HEK293T (cell line): ENCODE data around the gene RASA3.
"Not testable (repeated sequence)": the region's sequence is repeated elsewhere in the genome, so short reads cannot be mapped to it uniquely, and the experiment has no call there.

ENCODE experiments used
- CTCF ChIA-PET: fragments of 350-600 bp; formaldehyde crosslinking; extraction: SDS; loops from one replicate; lab custom pipeline; 2021; ENCODE audit warnings: antibody characterized with exemption, inconsistent platforms; lab: Yijun Ruan, JAX
- POLR2A ChIA-PET: fragments of 350-600 bp; formaldehyde crosslinking; extraction: SDS; loops from one replicate; lab custom pipeline; 2020; ENCODE audit warnings: antibody characterized with exemption, inconsistent platforms; lab: Yijun Ruan, JAX
- DNase-seq: peaks from one replicate; pipeline ENCODE4 v3.0.0; 2012; ENCODE audit warnings: mixed read lengths; ENCODE audit errors: extremely low spot score
- ARNT ChIP-seq: fragments of 450-650 bp; IDR thresholded peaks from 2 replicates; pipeline ENCODE4 v1.6.1; 2017; ENCODE audit warnings: mild to moderate bottlenecking
- BHLHE40 ChIP-seq: fragments of 450-650 bp; IDR thresholded peaks from 2 replicates; pipeline ENCODE4 v1.6.1; 2016; ENCODE audit warnings: mild to moderate bottlenecking, moderate library complexity, borderline replicate concordance
- CTBP1 ChIP-seq: fragments of 450-650 bp; IDR thresholded peaks from 2 replicates; pipeline ENCODE4 v1.6.1; 2016; ENCODE audit warnings: borderline replicate concordance
- ELF4 ChIP-seq: fragments of 450-650 bp; IDR thresholded peaks from 2 replicates; pipeline ENCODE4 v1.6.1; 2017; ENCODE audit warnings: antibody characterized with exemption
- FOXA1 ChIP-seq: fragments of 450-650 bp; IDR thresholded peaks from 2 replicates; pipeline ENCODE4 v1.6.1; 2016; ENCODE audit warnings: mild to moderate bottlenecking
- FOXK2 ChIP-seq: fragments of 450-650 bp; IDR thresholded peaks from 2 replicates; pipeline ENCODE4 v1.6.1; 2016; ENCODE audit warnings: mild to moderate bottlenecking
- FOXM1 ChIP-seq: fragments of 450-650 bp; IDR thresholded peaks from 2 replicates; pipeline ENCODE4 v1.6.1; 2017; ENCODE audit warnings: mild to moderate bottlenecking, borderline replicate concordance
- HDGF ChIP-seq: fragments of 450-650 bp; IDR thresholded peaks from 2 replicates; pipeline ENCODE4 v1.6.1; 2017; ENCODE audit warnings: antibody characterized with exemption, borderline replicate concordance
- L3MBTL2 ChIP-seq: fragments of 450-650 bp; conservative IDR thresholded peaks from 2 replicates; pipeline ENCODE4 v1.6.1; 2016; ENCODE audit warnings: mild to moderate bottlenecking
- LEF1 ChIP-seq: fragments of 450-650 bp; IDR thresholded peaks from 2 replicates; pipeline ENCODE4 v1.6.1; 2017; ENCODE audit warnings: mild to moderate bottlenecking, borderline replicate concordance
- NFRKB ChIP-seq: fragments of 450-650 bp; IDR thresholded peaks from 2 replicates; pipeline ENCODE4 v1.6.1; 2016; ENCODE audit warnings: mild to moderate bottlenecking, moderate library complexity
- SP1 ChIP-seq: fragments of 450-650 bp; IDR thresholded peaks from 2 replicates; pipeline ENCODE4 v1.6.1; 2017
- SUZ12 ChIP-seq: fragments of 450-650 bp; IDR thresholded peaks from 2 replicates; pipeline ENCODE4 v1.6.1; 2016; ENCODE audit warnings: mild to moderate bottlenecking
- TARDBP ChIP-seq: fragments of 450-650 bp; IDR thresholded peaks from 2 replicates; pipeline ENCODE4 v1.6.1; 2016
- ZNF384 ChIP-seq: fragments of 450-650 bp; IDR thresholded peaks from 2 replicates; pipeline ENCODE4 v1.6.1; 2016
- TF ChIP-seq, protein P1 (sequence below): fragments of 450-650 bp; IDR thresholded peaks from 2 replicates; pipeline ENCODE4 v1.6.1; 2016

The RASA3 gene, protein sequence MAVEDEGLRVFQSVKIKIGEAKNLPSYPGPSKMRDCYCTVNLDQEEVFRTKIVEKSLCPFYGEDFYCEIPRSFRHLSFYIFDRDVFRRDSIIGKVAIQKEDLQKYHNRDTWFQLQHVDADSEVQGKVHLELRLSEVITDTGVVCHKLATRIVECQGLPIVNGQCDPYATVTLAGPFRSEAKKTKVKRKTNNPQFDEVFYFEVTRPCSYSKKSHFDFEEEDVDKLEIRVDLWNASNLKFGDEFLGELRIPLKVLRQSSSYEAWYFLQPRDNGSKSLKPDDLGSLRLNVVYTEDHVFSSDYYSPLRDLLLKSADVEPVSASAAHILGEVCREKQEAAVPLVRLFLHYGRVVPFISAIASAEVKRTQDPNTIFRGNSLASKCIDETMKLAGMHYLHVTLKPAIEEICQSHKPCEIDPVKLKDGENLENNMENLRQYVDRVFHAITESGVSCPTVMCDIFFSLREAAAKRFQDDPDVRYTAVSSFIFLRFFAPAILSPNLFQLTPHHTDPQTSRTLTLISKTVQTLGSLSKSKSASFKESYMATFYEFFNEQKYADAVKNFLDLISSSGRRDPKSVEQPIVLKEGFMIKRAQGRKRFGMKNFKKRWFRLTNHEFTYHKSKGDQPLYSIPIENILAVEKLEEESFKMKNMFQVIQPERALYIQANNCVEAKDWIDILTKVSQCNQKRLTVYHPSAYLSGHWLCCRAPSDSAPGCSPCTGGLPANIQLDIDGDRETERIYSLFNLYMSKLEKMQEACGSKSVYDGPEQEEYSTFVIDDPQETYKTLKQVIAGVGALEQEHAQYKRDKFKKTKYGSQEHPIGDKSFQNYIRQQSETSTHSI

GRCh38 chr13:114132419-114133121 is at the start of gene RASA3:
TSS of gene RASA3 (minus strand) at chr13:114132623. CDS start at chr13:114132489, 134 bp downstream.
- peak; percentile 72 for DNase-seq
- ChIA-PET POLR2A (no interaction called here), CTCF (no interaction called here)
- TF ChIP-seq ZNF384: no peak
- no peak for TF ChIP-seq ARNT

GRCh38 chr13:114179087-114179658 is 46.8 kb upstream of the RASA3 start, which contains the start of gene CFAP97D2:
TSS of gene CFAP97D2 (plus strand) at chr13:114179257. CDS start at chr13:114179331, 74 bp downstream.
- ChIA-PET POLR2A (no interaction called here), CTCF (no interaction called here)
- no peak for TF ChIP-seq ZNF384
- no peak for DNase-seq

- CTCF ChIA-PET: no interaction called here
- POLR2A ChIA-PET: no interaction called here
- no peak for DNase-seq
- TF ChIP-seq TARDBP: no peak
- TF ChIP-seq, protein P1, sequence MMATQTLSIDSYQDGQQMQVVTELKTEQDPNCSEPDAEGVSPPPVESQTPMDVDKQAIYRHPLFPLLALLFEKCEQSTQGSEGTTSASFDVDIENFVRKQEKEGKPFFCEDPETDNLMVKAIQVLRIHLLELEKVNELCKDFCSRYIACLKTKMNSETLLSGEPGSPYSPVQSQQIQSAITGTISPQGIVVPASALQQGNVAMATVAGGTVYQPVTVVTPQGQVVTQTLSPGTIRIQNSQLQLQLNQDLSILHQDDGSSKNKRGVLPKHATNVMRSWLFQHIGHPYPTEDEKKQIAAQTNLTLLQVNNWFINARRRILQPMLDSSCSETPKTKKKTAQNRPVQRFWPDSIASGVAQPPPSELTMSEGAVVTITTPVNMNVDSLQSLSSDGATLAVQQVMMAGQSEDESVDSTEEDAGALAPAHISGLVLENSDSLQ: no peak
- TF ChIP-seq NFRKB: no peak
- no peak for TF ChIP-seq FOXK2
- TF ChIP-seq FOXA1: no peak
- TF ChIP-seq FOXM1: no peak
- no peak for TF ChIP-seq ZNF384
- no peak for TF ChIP-seq LEF1
These were observed 45.0 kb upstream of the RASA3 start for GRCh38 chr13:114177245-114178010.

DNA sequence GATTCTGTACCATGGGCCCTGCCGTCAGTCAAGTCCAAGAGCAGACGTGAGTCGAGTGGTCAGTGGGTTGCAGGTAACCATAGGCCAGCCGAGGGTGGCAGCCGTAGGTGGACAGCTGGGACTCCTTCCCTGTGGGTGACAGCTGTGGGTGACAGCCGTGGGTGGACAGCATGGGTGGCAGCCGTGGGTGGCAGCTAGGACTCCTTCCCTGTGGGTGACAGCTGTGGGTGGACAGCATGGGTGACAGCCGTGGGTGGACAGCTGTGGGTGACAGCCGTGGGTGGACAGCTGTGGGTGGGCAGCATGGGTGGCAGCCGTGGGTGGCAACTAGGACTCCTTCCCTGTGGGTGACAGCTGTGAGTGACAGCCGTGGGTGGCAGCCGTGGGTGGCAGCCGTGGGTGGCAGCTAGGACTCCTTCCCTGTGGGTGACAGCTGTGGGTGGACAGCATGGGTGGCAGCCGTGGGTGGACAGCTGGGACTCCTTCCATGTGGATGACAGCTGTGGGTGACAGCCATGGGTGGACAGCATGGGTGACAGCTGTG is 44.0 kb upstream of the RASA3 start:
- POLR2A ChIA-PET, DNase-seq, CTCF ChIA-PET: not testable (repeated sequence)

- TF ChIP-seq CTBP1 (no peak), FOXK2 (no peak), LEF1 (no peak), FOXM1 (no peak), ARNT (no peak), FOXA1 (no peak), ZNF384 (no peak), TARDBP (no peak)
- TF ChIP-seq, protein P1: no peak
- ChIA-PET CTCF (no interaction called here), POLR2A (no interaction called here)
- no peak for DNase-seq
These were observed 42.1 kb upstream of the RASA3 start for GRCh38 chr13:114174529-114174961.

- CTCF ChIA-PET: no interaction called here
- no peak for DNase-seq
- POLR2A ChIA-PET: no interaction called here
- TF ChIP-seq ZNF384 (no peak), ARNT (no peak), CTBP1 (no peak), ELF4 (no peak), L3MBTL2 (no peak), NFRKB (no peak), SUZ12 (no peak), FOXM1 (no peak), SP1 (no peak), TARDBP (no peak), FOXK2 (no peak), BHLHE40 (no peak), LEF1 (no peak), FOXA1 (no peak), HDGF (no peak)
- TF ChIP-seq, protein P1: no peak
These were observed 41.3 kb upstream of the RASA3 start for GRCh38 chr13:114173745-114174144.
